ENCODE data around the gene MTX1.
"Not testable (repeated sequence)": the region's sequence is repeated elsewhere in the genome, so short reads cannot be mapped to it uniquely, and the experiment has no call there.

MTX1 gene

DNA sequence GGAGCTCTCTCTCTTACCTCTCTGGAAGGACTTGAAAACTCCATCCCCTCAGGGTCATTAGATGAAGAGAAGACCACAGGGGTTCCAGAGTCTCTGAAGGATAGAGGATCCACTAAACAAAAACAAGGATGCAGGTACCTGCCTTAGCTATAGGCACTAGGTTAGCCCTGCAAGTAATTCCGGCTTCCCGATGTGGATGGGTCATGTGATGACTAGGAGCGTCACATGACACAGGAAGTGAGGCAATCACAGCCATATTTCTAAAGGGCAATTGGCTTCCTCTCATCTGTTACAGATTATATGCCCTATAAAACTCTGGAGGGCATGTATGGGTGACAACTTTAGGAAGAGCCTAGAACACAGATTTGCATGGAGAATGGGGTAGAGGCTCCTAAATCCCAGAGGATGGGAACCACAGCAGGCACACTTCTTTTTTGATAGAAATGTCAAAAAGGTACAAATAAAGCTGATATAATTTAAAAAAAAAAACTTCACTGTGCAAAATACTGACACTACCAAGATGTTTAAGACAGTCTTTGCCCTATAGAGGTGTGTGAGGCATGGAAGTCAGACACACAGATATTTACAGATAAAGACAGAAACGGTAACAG lies 32.7 kb downstream of the MTX1 start:
- peak in 4 of 5 experiments; percentile 47 to 85 (median 59) for DNase-seq

DNA sequence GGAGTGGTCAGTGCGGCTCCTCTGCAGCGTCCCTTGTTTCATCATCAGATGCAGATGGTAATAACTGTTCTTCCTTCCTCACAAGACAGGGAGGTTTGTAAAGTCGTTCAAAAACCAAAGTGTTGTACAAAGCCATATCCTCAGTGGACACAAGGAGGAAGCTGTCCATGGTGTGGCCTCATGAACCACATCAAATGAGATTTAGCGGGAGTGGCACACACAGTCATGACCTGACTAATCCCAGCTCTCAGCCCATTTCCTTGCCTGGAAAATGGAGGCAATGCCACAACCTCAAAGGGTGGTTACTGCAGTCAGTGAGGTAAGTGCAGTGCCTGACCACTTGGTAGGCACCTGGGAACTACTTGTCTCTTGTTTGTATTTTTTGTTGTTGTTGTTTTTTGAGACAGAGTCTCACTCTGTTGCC lies 33.4 kb downstream of the MTX1 start:
- DNase-seq: no peak

DNA sequence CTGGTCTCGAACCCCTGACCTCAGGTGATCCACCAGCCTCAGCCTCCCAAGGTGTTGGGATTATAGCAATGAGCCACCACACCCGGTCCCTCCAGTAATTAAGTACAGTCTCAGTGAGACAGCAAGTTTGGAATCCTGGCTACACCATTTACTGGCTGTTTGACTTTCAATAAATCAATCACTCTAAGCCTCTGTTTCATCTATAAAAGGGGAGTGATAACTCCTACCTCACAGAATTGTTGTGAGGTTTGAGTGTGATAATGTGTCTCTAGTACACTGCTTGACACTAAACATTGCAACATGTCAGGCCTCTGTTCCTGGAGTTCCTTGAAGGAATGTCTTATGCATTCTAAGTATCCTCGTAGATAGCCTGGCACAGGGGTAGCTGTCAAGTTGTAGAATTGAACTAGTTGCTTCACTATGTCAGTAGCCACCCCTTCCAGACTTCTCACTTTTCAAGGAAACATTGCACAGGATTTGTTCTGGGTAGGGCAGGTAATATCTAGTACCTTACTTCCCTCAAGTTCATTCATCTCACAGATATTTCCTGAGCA lies 34.4 kb downstream of the MTX1 start:
- DNase-seq: no peak

DNA sequence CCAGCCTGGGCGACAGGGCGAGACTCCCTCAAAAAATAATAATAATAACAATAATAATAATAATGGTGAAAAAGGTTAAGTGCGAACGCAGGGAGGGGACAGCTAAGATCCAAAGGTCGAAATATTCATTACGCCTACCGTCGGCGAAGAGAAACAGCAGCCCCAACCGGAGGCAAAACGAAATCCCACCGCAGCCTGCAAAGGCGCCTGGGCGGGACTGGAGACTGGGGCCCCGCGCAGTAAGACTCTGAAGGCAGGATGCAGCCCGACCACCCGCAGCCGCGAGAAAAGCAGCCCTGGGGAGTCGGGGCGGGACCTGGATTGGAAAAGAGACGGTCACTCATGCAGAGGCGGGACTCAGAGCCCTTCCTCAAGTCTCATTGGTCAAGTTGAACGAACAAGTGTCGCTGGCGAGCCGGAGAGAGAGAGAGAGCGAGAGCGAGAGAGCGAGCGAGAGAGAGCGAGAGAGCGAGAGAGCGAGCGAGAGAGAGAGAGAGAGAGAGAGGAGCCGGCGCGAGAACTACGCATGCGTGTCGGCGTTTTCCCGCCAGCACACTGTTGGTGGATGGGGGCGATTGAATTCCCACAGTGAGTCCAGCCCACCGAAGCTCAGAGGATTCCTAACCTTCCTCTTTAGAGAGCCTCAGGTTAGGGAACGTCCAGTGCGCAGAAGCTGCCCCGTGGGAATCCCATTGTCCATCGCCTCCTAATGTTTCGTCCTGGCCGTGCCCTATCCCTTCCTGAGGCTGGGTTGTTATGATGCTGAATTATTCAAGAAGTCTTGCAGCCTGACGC lies 36.1 kb downstream of the MTX1 start:
- peak; percentile 83 to 100 (median 92) for DNase-seq

DNA sequence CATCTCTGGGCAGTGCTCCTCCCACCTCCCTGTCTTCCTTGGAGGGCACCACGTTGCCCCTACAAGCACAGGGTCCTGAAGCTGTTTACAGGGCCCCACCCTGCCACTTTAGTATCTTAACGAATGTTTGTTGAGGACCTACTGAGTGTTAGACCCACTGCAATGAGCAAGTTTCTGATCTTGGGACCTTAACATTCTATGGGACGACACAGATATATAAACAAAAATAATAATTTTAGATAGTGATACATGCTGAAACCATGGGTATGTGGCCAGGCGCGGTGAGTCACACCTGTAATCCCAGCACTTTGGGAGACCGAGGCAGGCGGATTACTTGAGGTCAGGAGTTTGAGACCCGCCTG lies 36.6 kb downstream of the MTX1 start:
- no peak for DNase-seq

DNA sequence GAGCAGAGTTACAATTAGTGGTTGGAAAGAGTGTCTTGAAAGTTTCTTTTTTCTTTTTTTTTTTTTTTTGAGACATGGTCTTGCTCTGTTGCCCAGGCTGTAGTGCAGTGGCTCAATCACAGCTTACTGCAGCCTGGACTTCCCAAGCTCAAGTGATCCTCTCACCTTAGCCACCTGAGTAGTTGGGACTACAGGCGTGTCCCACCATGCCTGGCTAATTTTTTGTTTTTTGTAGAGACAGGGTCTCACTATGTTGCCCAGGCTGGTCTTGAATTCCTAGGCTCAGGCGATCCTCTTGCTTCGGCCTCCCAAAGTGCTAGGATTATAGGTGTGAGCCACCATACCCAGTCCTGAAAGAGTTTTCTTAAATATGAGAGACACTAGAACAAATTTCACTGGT lies 38.3 kb downstream of the MTX1 start:
- DNase-seq: not testable (repeated sequence)

DNA sequence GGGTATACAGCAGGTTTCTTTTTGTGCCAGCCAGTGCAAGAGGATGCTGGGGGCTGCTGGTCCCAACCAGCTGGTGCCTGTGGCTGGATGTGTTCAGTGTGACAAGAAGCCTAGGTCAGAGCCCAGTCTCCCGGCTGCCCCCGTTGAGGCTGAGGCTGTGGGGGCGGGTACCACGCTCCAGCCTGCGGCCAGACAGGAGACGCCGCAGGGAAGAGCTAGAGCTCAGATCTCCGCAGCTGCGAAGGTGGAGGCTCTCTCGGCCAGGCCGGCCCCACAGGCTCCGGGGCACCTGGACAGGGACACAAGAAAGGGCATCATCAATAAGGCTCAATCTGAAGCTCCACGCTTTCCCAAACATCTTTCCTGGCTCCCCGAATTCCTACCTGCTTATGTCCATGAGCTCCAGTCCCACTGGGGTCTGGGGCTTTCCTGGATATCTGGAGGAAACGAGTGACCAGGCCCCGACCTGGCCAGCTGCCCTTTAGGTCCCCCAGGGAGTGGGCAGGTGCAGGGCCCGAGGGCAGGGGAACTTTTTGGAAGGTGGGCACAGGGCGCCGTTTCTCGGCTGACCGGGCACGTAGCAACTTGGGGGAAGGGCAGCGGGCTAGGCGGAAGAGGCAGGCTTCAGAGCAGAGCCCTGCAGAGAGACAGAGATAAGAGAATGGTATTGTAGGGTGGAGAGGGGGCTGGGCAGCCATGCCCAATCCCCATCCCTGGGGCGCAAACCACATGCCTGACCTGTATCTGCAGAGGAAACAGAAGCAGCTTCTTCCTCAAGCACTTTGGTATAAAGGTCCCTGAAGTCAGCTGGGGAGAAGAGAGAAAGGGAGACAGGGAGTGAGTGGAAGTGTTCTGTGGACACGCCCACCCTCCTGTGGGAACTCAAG lies 39.4 kb downstream of the MTX1 start:
- DNase-seq: no peak

DNA sequence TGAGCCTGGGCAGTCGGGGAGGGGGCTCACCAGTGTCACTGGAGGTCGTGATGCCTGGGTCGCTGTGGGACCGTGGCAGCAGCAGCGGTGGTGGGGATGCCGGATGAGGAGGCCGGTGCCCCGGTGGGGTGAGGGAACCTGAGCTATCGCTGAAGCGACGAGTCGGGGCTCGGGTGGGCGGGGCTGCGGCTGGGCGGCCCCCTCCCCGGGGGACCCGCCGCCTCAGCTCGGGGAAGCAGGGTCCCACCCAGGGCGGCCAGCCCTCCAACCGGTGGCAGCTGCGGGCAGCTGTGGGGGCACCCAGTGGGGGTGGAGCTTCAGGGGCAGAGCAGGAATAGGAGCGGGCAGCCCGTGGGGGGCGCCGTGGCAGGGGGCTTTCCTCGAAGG lies 41.7 kb downstream of the MTX1 start:
- peak in 1 of 5 experiments; percentile 43 for DNase-seq

DNA sequence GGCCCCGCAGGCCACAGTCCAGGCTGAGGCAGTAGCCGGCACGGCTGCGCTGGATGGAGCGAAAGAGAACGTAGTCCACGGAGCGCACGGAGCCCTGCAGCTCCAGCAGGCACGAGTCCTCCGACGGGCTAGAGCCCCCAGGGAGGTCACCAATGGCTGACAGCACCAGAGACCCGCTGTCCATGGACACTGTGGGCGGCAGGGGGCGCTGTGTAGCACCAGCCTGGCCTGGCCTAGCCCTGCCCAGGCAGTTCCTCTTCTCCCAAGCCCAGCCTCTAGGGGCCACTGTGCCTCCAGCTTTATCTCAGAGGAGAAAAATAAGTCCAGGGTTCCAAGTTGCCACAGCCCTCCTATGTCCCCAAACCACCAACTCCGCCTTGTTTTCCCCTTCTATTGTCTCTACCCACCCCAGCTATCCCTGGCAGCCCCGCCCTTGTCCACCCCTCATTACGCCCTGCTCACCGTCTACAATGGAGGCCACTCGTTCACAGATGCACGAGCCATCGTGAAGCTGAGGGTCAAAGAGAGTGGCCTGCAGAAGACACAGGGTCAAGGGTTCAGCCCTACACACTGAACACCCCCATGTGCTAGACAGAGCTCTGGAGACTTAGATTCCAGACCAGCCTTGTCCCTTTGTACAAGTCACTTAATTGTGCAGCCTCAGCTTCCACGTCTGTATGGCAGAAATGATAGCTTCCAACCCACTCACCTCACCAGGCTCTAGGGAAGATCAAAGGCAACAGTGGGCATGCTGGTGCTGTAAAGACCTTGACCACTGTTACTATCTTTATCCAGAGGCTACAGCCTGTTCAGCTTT lies 42.3 kb downstream of the MTX1 start:
- DNase-seq: peak; percentile 88 to 98 (median 95)

DNA sequence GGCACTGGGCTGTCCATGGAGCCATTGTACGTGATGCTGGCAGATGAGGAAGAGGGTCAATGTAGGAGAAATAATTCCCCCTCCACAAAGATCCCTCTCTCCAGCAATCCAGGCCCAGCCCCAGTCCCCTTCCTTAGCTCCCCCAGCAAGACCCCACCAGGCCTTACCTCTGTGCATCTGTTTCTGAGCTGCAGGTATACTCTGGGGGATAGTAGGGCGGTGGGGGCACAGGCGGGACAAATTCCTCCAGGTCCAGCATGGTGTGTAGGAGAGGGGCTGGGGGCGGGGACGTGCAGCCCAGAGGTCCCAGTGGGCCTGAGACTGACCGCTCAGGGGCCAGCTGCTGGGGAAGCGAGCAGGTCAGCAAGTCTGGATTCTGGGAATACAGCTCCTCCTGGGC lies 43.1 kb downstream of the MTX1 start:
- DNase-seq: no peak

DNA sequence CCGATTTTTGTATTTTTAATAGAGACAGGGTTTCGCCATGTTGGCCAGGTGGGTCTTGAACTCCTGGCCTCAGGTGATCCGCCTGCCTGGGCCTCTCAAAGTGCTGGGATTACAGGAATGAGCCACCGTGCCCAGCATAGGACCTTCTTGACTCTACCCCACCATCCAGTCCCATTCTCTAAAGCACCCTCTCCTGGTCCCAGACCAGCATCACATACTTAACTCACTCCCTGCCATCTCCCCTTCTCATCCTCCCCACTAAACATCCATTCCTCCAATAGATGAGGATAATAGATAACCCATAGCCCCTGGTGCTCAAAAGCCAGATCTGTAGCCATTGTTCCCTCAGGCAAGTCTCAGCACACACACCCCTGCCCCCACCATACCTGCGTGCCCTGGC lies 44.7 kb downstream of the MTX1 start:
- DNase-seq: no peak

DNA sequence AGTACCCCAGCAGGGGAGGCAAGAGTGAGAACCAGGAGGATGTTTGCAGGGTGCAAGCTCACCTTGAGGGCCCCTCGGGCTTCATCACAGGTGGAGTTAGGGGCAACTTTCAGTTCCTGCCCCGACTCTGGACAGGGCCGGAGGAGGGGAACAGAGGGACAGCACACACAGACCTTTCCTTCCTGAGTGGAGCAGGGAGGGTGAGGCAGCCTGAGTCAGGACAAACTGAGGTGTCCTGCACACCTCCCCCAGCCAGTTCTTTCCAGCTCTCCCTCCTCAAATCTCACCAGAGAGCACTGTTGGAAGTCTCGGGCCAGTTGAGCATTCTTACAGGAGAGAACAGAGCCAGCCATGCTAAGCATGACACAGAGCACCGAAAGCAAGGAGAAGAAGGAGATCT lies 45.3 kb downstream of the MTX1 start:
- no peak for DNase-seq

DNA sequence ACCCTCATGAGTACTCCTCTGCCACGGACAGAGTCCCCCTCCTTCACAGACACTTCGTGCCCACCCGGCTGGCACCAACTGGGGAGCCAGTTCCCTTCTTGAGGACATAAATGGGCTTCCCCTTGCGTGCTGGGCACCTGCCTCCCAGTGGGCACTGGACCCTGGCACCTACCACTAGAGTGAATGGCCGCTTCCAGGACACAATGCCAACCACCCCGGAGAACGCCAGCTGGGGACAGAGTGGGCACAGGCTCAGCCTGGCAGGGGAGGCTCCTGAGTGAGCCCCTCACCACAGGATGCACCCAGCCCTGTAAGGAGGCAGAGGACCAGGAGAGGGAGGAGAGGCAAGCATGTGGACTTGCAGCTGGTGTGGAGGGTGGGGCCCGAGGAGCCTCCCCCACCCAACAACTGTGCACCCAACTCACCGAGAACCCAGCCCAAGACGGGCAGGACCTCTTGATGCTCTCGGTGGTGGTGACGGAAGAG lies 45.8 kb downstream of the MTX1 start:
- DNase-seq: no peak

DNA sequence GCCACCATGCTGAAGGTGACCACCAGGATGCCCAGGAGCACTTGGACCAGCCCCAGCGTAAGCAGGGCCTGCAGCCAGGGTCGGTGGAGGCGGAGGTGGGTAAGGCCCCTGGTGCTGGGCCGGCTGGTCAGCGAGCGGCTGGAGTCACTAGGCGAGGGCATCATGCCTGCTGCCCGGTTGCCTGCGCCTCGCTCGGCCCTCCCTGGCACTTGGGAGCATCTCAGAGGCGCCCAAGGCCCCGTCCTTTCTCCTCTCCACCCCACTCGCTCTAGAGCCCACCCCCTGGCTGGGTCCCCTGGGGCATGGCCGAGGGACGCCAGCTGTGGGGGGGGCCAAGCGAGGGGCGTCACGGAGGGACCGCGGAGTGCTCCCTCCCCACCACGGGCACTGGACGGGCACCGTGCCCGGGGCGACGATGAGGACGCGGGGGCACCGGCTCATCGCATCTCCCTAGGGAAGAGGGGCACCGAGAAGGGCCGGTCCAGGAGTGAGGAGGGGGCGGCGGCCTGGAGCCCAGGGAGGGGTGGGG lies 46.3 kb downstream of the MTX1 start:
- DNase-seq: no peak

DNA sequence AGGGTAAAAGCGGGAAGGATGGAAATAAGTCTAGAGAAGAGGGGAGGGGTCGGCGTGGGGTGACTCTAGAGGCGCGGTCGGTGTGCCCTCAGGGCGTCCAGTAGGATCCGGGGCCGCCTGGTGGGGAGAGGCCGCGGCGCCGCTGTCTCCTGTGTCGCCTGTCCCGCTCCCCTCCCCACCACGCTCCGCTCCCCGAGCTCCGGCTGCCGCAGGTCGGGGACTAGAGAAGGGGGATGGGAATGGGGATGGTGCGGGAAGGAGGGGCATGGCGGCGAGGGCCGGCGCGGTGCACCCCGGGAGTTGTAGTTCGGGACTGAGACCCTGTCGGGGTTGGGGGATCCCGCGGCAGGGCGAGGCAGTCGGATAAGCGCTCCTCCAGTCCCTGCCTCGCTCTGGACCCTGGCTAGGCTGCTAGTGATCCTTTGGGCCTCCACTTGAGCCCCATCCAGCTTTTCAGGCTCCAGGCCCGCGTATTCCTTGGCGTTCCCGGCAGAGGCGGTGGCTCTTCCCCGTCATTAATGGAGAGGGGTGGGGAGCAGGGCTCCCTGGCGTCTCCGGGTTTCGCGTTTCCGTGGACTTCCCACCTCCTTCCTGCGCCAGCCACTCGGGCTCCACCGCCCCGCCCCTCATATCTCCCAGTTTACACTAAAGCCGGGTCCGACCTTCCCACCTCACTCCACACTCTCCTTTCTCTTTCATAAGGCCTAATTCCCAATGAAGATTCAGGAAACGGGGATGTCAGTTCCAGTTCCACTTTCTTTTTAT lies 46.9 kb downstream of the MTX1 start, which contains the start of gene ENTREP3:
Gene ENTREP3 (minus strand): TSS at position 241 of the 765 bp plus-strand sequence. CDS start 606 bp downstream, outside the sequence.
- DNase-seq: peak; percentile 50 to 83 (median 61)

DNA sequence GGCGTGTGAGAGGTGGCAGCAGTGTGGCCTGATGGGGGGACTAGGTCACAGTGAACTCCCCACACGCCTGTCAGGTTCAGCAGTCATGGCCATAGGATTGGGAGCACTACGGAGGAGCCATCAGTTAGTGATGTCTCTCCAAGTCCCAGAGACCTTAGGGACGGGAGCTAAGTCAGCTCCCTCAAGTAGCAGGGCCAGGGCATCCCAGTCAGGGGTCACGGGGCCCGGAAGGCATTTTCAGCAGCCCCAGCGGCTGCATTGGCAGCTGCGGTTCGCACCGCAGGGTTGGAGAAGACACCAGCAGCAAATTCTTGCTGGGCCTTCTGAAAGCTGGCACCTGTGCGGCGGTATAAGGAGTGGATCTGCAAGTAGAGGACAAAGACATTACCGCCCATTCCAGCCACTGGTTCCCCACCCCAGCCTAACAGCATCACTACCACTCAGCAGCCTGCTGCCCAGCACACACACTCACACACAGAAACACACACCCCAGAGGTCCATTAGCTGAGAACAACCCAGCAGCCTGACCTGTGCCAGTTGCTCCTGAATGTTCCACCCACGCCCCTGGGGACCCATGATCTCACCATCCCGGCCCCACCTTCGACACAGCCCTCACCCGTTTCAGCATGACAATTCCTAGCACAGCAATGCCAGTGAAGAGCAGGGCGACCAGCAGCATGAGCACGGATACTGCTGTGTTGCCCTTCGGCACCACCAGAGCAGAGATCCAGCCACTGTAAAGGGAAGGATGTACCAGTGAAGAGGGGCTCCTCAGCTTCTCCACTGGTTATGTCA lies 47.8 kb downstream of the MTX1 start:
- no peak for DNase-seq

DNA sequence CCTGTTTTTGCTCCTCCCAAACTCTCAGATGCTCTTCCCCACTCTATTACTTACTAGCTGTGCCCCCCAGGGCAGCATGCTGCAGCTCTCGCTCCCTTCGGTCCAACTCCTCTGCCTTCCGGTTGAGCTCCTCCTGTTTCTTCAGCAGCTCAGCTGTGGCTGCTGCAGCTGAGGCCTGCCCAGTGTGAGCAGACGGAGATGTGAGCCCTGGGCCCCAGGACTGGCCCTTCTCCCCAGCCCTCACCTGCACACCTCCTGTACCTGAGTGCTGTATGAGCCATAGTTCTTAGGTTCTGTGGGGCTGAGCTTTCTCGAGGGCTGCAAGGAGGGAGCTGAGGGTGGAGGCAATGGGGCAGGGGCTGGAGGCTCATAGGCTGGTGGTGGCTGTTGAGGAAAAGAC lies 51.8 kb downstream of the MTX1 start:
- DNase-seq: no peak

DNA sequence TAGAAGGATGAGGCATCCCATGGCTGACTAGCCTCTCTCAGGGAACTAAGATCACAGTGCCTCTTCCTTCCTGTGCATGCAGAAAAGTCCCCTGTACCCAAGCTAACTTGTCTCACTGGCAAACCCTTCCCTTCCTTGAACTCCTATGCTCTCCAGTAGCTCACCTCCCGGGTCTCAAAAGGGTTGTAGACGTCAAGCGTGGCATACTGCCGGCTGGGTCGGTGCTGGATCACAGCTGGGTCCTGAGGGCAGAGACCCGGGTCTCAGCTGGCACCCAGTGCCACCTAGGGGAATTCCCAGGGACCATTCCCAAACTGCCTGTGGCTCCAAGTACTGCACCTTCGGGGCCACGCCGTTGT lies 53.0 kb downstream of the MTX1 start:
- DNase-seq: peak in 1 of 5 experiments; percentile 70

DNA sequence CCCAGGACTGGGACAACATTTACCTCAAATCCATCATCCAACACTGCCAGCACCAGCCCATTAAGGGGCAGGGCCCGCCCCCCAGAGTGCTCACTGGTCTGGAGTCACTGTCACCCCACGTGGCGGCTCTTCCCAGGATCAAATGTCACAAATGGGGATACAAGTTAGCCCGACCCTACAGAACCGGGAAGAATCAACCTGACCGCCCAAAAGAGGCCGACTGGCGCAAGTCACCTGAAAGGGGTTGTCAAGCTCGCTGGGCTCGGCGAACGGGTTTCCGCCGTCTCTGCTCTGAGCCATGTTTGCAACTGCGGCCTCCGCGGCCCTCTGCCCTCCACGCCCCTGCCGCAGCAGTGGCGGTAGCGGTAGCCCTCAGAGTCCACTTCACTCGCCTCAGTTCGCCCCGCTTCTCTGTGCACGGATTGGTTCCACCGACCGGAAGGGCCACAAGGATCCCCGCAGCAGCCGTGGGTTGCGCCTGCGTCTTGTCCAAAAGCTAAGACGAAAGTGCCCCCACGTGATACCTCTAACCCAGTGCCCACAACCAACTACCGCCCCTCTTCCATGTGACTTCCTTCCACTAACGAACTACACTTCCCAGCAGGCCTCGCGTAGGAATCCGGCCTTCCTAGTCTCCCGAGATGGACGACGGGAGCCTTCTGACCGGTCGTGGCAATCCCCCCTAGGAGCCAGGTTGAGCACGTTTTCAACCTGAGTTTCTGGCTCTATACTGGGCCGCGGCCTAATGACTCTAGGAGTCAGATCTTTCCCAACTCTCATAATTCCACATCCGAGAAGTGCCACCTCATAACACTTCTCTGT lies 53.6 kb downstream of the MTX1 start, which contains the start of gene SCAMP3:
Gene SCAMP3 (minus strand): TSS at position 509 of the 822 bp plus-strand sequence. CDS start 209 bp downstream, at position 300.
- peak; percentile 63 to 93 (median 82) for DNase-seq

All from T-helper 2 cell (primary cell).